ENCODE data around the gene OXCT2.
"Not testable (repeated sequence)": the region's sequence is repeated elsewhere in the genome, so short reads cannot be mapped to it uniquely, and the experiment has no call there.

OXCT2 gene

GRCh38 chr1:39771022-39771532 is at the start of gene OXCT2:
Gene OXCT2, minus strand, starts transcription at chr1:39771348. Its CDS starts 93 bp downstream, at chr1:39771255.
- not testable (repeated sequence) for DNase-seq

- DNase-seq = no peak
Observed at GRCh38 chr1:39819091-39819812, 48.1 kb upstream of the OXCT2 start.

GRCh38 chr1:39818482-39818881 is 47.3 kb upstream of the OXCT2 start:
- DNase-seq = no peak

DNA sequence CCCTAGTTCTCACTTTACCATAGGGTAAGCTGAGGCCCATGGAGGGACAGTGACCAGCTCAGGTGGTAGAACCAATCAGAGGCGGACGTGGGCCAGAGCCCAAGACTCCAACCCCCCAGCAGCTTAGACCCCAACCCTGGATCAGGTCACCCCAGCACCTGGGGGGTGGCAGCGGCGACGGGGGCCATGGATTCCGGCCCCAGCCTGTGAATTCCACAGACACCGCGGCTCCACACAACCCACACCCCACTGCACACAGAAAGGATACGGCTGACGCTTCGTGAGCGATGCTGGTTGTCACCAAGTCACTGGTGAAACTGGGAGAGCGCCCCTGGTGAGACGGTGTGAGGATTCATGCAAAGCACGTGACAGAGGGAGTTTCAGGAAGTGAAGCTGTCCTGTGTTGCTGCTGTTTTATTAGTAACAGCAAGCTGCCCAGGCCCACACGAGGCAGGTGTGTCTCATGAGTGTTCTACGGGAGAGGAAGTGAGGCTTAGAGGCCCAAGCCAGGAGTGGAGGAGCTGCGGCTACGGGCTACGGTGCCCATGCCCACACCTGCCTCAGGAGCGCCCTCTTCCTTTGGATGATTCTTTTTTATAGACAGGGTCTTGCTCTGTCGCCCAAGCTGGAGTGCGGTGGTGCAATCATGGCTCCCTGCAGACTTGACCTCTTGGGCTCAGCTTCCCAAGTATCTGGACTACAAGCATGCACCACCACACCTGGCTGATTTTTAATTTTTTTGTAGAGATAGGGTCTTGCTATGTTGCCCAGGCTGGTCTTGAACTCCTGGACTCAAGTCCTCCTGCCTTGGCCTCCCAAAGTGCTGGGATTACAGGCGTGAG is 46.2 kb upstream of the OXCT2 start:
- DNase-seq = peak in 18 of 56 donors; percentile 2 to 34 (median 9)

- peak in 49 of 56 donors; percentile 5 to 76 (median 40) for DNase-seq
Observed at GRCh38 chr1:39816415-39817090, 45.4 kb upstream of the OXCT2 start.

GRCh38 chr1:39812913-39813312 is 41.8 kb upstream of the OXCT2 start:
- DNase-seq = no peak

DNA sequence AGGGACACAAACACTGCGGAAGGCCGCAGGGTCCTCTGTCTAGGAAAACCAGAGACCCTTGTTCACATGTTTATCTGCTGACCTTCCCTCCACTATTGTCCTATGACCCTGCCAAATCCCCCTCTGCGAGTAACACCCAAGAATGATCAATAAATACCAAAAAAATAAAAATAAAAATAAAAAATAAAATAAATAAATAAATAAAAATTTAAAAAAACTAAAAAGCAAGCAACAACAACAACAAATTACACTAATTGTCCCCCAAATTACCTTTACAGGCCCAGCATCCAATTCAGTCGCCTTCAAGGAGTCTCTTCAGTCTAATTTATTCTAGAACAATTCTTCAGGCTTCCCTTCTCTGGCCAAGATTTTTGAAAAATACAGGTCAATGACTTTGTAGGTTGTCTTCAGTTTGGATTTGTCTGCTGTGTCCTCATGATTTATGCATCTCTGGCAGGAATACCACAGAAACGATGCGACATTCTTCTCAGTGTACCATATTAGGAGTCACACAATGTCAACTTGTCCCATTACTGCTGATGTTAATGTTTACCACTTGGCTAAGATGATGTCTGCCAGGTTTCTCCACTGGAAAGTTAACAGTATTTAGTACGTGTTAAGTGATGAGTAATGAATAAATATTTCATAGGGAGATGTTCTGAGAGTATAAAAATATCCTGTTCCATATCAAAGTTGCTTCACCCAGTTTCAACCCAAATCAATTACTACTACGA is 37.8 kb upstream of the OXCT2 start:
- no peak for DNase-seq

DNA sequence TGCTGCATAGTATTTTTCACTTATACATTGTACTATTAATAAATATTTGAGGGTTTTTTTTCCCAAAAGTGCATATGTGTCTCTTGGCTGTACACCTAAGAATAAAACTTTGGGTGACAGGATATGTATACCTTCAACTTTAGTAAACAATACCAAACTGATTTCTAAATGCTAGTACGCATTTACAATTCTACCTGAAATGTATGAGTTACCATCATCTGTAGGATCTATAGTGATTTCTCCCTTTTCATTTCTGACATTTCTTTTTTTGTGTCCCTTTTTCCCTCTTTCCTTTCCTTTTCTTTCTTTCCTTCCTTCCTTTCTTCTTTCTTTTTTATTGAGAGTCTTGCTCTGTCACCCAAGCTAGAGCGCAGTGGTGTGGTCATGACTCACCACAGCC is 34.2 kb upstream of the OXCT2 start:
- DNase-seq = no peak

GRCh38 chr1:39802496-39803260 is 31.5 kb upstream of the OXCT2 start:
- no peak for DNase-seq

- DNase-seq = no peak
Observed at GRCh38 chr1:39800471-39800835, 29.3 kb upstream of the OXCT2 start.

- peak in 49 of 56 donors; percentile 15 to 85 (median 59) for DNase-seq
Observed at GRCh38 chr1:39799770-39800470, 28.8 kb upstream of the OXCT2 start.

- DNase-seq = peak in 51 of 56 donors; percentile 6 to 83 (median 49)
Observed at GRCh38 chr1:39798859-39799769, 28.0 kb upstream of the OXCT2 start.

DNA sequence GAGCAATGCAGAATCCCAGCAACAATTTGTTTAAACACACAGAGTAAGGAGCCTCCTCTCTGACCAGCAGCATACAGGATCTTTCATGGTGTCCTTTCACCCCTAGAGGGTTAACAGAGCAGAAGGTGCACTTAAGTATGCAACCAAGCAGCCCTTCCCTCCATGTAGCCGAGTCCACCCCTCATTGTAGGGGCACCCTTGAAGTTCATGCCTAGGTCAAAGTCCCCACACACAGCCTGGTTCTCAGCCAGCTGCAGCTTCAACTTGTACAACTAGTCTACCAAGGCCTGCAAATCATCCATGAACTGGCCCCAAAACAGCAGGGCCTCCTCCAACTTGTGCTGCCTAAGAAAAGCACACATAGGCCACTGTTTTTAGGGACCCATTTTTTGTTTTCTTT is 24.5 kb upstream of the OXCT2 start:
- no peak for DNase-seq

GRCh38 chr1:39791838-39792237 is 20.7 kb upstream of the OXCT2 start:
- no peak for DNase-seq

DNA sequence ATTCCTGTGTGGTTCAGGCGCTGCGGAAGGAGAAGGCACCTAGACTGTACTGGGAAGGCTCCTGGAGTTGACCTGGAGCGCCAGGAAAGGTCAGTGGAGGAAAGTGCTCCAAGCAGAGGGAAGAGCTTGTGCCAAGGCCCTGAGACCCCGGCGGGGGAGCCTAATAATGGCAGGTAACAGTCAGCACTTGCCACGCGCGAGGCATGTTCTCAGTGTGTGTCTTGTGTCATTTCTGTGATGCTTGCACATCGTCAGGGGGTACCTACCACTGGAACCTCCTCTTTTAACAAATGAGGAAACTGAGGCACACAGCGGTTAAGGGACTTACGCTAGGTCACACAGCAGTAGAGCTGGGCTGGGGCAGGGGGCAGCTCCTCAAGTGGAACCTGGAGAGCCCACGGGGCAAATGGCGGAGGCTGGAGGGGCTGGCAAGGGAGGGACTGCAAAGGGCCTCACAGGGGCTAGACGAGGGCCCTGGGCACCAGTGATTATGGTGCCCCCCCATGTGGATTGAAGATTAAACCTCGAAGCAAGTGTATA is 18.5 kb upstream of the OXCT2 start:
- no peak for DNase-seq

- peak in 42 of 56 donors; percentile 10 to 77 (median 32) for DNase-seq
Observed at GRCh38 chr1:39788758-39789570, 17.8 kb upstream of the OXCT2 start, which contains the start of gene BMP8B. Gene BMP8B, minus strand, starts transcription at chr1:39788865. Its CDS starts 380 bp downstream, at chr1:39788485.

DNA sequence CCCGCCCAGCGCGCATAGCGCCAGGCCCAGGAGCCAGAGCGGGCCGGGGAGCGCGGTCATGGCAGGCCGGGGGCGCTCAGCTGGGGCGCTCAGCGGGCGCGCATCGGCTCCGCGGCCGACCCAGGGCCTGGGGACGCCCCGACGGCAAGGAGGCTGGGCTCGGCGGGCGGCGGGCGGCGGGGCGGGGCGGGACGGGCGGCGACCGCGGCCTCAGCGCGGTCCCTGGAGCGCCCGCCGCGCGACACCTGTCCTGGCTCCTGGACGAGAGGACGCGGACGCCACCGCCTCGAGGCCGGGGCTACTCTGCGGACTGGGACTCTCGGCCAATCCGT is 17.2 kb upstream of the OXCT2 start:
- no peak for DNase-seq
